Right lobe of liver (tissue), 6 donors: ENCODE results near the gene RPRD1B. TPM values are rescaled to one million over a fixed set of nuclear protein-coding genes. Genes with fewer than 3 reads are reported as not detected.

Source experiments
- ATAC-seq, 4 donors: fragments of 200-7000 bp; cut with Tn5 transposase; one replicate each; pipeline ENCODE4 v1.9.1; 2020; ENCODE audit warnings: mild to moderate bottlenecking in 4 of 4, moderate library complexity in 4 of 4
- DNase-seq, 3 donors: peaks; one replicate each; pipeline ENCODE4 v3.0.0-alpha.2; 2020
- H3K27ac ChIP-seq, 3 donors: fragments of 200-600 bp; one replicate each; pipeline ENCODE4 v1.8.0; 2022
- H3K27me3 ChIP-seq, 2 donors: fragments of 200-600 bp; one replicate each; pipeline ENCODE4 v1.8.0; 2022
- H3K36me3 ChIP-seq, 4 donors: fragments of 200-600 bp; sonication (generic) in 1 of 4; one replicate each; pipeline versions ENCODE4 v1.5.1 to v1.8.0; 2017 to 2022; ENCODE audit warnings: control low read depth in 1 of 4
- H3K4me1 ChIP-seq, 4 donors: fragments of 200-600 bp; sonication (generic) in 1 of 4; one replicate each; pipeline versions ENCODE4 v1.5.1 to v1.8.0; 2017 to 2022; ENCODE audit warnings: control low read depth in 1 of 4
- H3K4me3 ChIP-seq, 3 donors: fragments of 200-600 bp; one replicate each; pipeline ENCODE4 v1.8.0; 2022
- H3K9me3 ChIP-seq, 4 donors: fragments of 200-600 bp; sonication (generic) in 1 of 4; one replicate each; pipeline versions ENCODE4 v1.5.1 to v1.8.0; 2017 to 2022; ENCODE audit warnings: control low read depth in 1 of 4
- CTCF ChIP-seq, 4 donors: fragments of 200-600 bp in 3 of 4; fragments of 450-650 bp in 1 of 4; IDR thresholded peaks; one replicate each; pipeline versions ENCODE4 v1.5.1 to v1.8.0; 2016 to 2022; ENCODE audit warnings: antibody characterized with exemption in 4 of 4, mild to moderate bottlenecking in 2 of 4
- POLR2A ChIP-seq: fragments of 450-650 bp; IDR thresholded peaks from one replicate; pipeline ENCODE4 v1.6.1; 2017; ENCODE audit warnings: antibody characterized with exemption, mild to moderate bottlenecking
- WGBS: methylation state at CpG from one replicate; pipeline ENCODE4 v1.1.6; 2018; ENCODE audit warnings: low coverage, low lambda C conversion rate; ENCODE audit not compliant: insufficient coverage; ENCODE audit errors: missing lambda C conversion rate; 5-methylcytosine and 5-hydroxymethylcytosine counted together
- intact Hi-C, 2 donors: fragments of 100-400 bp; cut with DNase I; formaldehyde crosslinking; loops; one replicate each; pipeline versions ENCODE4 v1.11.2 to v1.14.1; 2022
- total RNA-seq, 6 experiments: library from RNA; depleted of rRNA in 2 of 6; stranded (reverse); fragments of >200 nt in 2 of 6; fragmentation: NEBNext Ultra II Directional in 3 of 6; extraction: Animal tissue kit (Norgen Biotek cat#: 25700) in 3 of 6; gene quantifications; one replicate each; pipeline versions ENCODE4 v1.1.0 to v1.2.4, GENCODE V29; 2016 to 2023
- donor health status: DM: no; HTN: yes; CAD: no.
- donor health status: DM: no; HTN: no; CAD: no.
- donor health status: DM: no; HTN: no; CAD: no.
- donor health status: DM: no; HTN: yes; CAD: no.
- donor health status: DM: no; HTN: yes; CAD: no.

The RPRD1B gene
- total RNA-seq, 6 experiments from 2014 or later, result 25.0 to 153 (median 37.9) TPM

- no peak for ATAC-seq
- Histone ChIP-seq H3K27me3 (no peaks in the 10 kb centered on the region), H3K27ac (peak overlapping the region in 2 of 3 donors; percentile 48 to 61), H3K9me3 (no peaks in the 10 kb centered on the region), H3K4me3 (no peak overlapping the region), H3K36me3 (peaks cover 0 to 17% (median 2%) of the 10 kb centered on the region in 4 donors), H3K4me1 (peaks cover 0 to 40% (median 13%) of the 10 kb centered on the region in 4 donors)
- 78% methylated on average over 3 of the region's 5 CpGs for WGBS
- TF ChIP-seq POLR2A (no peak), CTCF (IDR thresholded peaks at IDR 0.05) (no peak)
- DNase-seq, result no peak
- intact Hi-C loops, result loop anchor here in 1 of 2 donors (10.0 kb wide), 1 partner anchor 104 kb away; the partner anchor contains the start of gene TGM2
Measured at GRCh38 chr20:38060536-38060935, 27.0 kb downstream of the RPRD1B start.

DNA sequence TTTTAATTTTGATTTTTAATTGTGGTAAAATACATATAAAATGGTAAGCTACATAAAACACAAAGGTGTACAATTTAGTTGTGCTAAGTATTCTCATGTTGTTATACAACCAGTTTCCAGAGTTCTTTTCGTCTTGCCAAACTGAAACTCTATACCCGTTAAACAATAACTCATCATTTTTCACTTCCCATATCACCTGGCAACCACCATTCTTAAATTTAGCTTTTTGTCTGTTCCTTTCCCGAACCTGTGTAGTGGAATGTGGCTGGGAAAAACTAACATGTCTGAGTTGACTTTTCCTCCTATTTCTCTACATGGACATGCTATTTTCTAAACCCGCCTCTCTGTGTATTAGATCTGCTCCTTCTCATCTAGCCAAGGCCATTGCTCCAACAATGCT lies 27.6 kb downstream of the RPRD1B start:
- ATAC-seq (peak in 1 of 4 donors; percentile 9), DNase-seq (no peak)
- TF ChIP-seq CTCF (IDR thresholded peaks at IDR 0.05), result no peak
- TF ChIP-seq POLR2A, result no peak
- H3K27ac ChIP-seq, result peak overlapping the region in 1 of 3 donors; percentile 44
- H3K27me3 ChIP-seq, result no peaks in the 10 kb centered on the region
- H3K9me3 ChIP-seq, result no peaks in the 10 kb centered on the region
- intact Hi-C loops, result loop anchor here in 1 of 2 donors (10.0 kb wide), 1 partner anchor 104 kb away; the partner anchor contains the start of gene TGM2
- peaks cover 0 to 17% (median 2%) of the 10 kb centered on the region in 4 donors for H3K36me3 ChIP-seq
- 45% methylated on average over 4 of the region's 4 CpGs for WGBS
- no peak overlapping the region for H3K4me3 ChIP-seq
- H3K4me1 ChIP-seq, result peaks cover 0 to 40% (median 15%) of the 10 kb centered on the region in 4 donors

DNA sequence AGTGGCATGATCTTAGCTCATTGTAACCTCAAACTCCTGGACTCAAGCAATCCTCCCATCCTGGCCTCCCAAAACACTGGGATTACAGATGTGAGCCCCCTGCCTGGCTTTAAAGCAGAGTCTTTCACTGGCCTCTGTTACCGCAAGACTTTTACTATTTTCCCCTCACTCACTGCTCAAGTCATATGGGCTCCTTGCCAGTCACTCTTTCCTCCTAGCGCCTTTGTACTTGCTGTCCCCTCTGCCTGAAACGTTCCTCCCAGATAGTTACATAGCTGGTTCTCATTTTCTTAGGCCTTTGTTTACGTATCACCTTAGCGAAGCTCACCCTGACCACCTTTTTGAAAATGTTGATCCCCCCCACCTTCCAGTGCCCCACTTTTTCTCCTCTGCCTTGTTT lies 29.3 kb downstream of the RPRD1B start:
- Histone ChIP-seq H3K27me3 (no peaks in the 10 kb centered on the region), H3K27ac (no peak overlapping the region), H3K4me1 (peaks cover 0 to 53% (median 24%) of the 10 kb centered on the region in 4 donors), H3K9me3 (no peaks in the 10 kb centered on the region), H3K36me3 (peaks cover 0 to 17% (median 4%) of the 10 kb centered on the region in 4 donors), H3K4me3 (no peak overlapping the region)
- DNase-seq (no peak), ATAC-seq (no peak)
- intact Hi-C loops, result loop anchor here in 1 of 2 donors (10.0 kb wide), 1 partner anchor 102 kb away; the partner anchor contains the start of gene TGM2
- no peak for TF ChIP-seq CTCF (IDR thresholded peaks at IDR 0.05)
- no peak for TF ChIP-seq POLR2A
- WGBS, result 74% methylated on average over 4 of the region's 5 CpGs

DNA sequence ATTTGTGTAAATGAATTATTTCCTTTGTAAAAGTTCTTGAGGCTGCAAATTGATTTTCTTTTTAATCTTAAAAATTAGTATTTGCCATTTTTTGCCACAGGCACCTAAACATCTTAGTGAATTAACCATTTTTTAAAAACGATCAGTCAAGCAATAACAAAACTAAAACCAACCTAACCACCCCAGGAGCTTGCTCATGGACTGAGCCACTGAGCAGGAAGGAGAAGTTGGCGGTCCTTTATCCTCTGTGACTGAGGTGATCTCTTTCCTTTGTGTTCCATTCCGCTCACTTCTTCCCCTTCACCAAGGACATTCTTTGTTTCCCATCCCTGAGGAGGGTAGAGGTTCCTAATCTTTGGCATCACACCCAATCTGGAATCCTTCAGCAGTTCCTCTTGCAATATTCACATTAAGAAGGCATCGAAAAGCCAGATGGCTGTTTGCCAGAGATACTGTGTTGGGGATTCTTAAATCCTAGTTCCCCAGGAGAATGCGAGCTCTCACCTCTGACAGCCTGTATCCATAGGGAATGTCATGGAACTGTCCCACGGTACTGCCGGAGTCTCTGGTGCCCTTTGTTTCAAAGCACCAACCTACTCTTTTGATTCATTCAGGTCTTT lies 30.5 kb downstream of the RPRD1B start:
- no peak for ATAC-seq
- H3K36me3 ChIP-seq, result peaks cover 0 to 15% (median 5%) of the 10 kb centered on the region in 4 donors
- no peak for TF ChIP-seq POLR2A
- TF ChIP-seq CTCF (IDR thresholded peaks at IDR 0.05), result no peak

More for the DNA sequence above, 30.5 kb downstream of the RPRD1B start:
- Histone ChIP-seq H3K4me1 (peaks cover 0 to 55% (median 27%) of the 10 kb centered on the region in 4 donors), H3K27me3 (no peaks in the 10 kb centered on the region), H3K4me3 (no peak overlapping the region), H3K9me3 (no peaks in the 10 kb centered on the region), H3K27ac (no peak overlapping the region)
- intact Hi-C loops, result loop anchor here in 1 of 2 donors (10.0 kb wide), 1 partner anchor 101 kb away; the partner anchor contains the start of gene TGM2
- 80% methylated on average over 7 of the region's 7 CpGs for WGBS
- DNase-seq, result no peak
